NCI-H2171 treated with DMSO at 0.1 percent for 48 hours (cell line): ENCODE results near the gene LETMD1.

Experiments
- DNase-seq: peaks from one replicate; lab custom pipeline; 2025; lab: John Stamatoyannopoulos, UW

LETMD1 gene

GRCh38 chr12:51025836-51026638 lies 22.1 kb upstream of the LETMD1 start, which contains the start of gene SLC11A2:
Gene SLC11A2, minus strand, starts transcription at chr12:51026384. Its CDS starts 15,656 bp downstream, at chr12:51010728.
- peak; percentile 96 for DNase-seq

- no peak for DNase-seq
Observed at GRCh38 chr12:51027342-51027835, 20.7 kb upstream of the LETMD1 start.

- DNase-seq, result peak; percentile 27
Observed at GRCh38 chr12:51028126-51028812, 19.9 kb upstream of the LETMD1 start.

- no peak for DNase-seq
Observed at GRCh38 chr12:51028813-51029150, 19.3 kb upstream of the LETMD1 start.

GRCh38 chr12:51033048-51033447 lies 15.1 kb upstream of the LETMD1 start:
- no peak for DNase-seq

GRCh38 chr12:51033457-51034089 lies 14.6 kb upstream of the LETMD1 start:
- DNase-seq, result no peak

- DNase-seq, result no peak
Observed at GRCh38 chr12:51036279-51036678, 11.8 kb upstream of the LETMD1 start.

- no peak for DNase-seq
Observed at GRCh38 chr12:51048661-51049251, 629 bp downstream of the LETMD1 start.

GRCh38 chr12:51049525-51049924 lies 1.4 kb downstream of the LETMD1 start:
- DNase-seq, result no peak

- DNase-seq, result no peak
Observed at GRCh38 chr12:51051787-51052186, 3.7 kb downstream of the LETMD1 start.

GRCh38 chr12:51055060-51055459 lies 6.9 kb downstream of the LETMD1 start:
- DNase-seq, result no peak

- DNase-seq, result no peak
Observed at GRCh38 chr12:51056242-51056641, 8.1 kb downstream of the LETMD1 start.

GRCh38 chr12:51059086-51059485 lies 11.0 kb downstream of the LETMD1 start:
- DNase-seq, result no peak

GRCh38 chr12:51062631-51063397 lies 14.7 kb downstream of the LETMD1 start:
- no peak for DNase-seq

GRCh38 chr12:51065530-51065929 lies 17.4 kb downstream of the LETMD1 start:
- no peak for DNase-seq

GRCh38 chr12:51067229-51067628 lies 19.1 kb downstream of the LETMD1 start:
- DNase-seq, result no peak

GRCh38 chr12:51067771-51068170 lies 19.6 kb downstream of the LETMD1 start:
- DNase-seq, result no peak

- DNase-seq, result peak; percentile 14
Observed at GRCh38 chr12:51070004-51070403, 21.9 kb downstream of the LETMD1 start.

GRCh38 chr12:51071663-51072062 lies 23.5 kb downstream of the LETMD1 start:
- DNase-seq, result no peak

GRCh38 chr12:51075390-51075789 lies 27.3 kb downstream of the LETMD1 start:
- no peak for DNase-seq

- no peak for DNase-seq
Observed at GRCh38 chr12:51076236-51076930, 28.3 kb downstream of the LETMD1 start.
